Lower leg skin (tissue), 3 donors: ENCODE data around the gene WWOX.

Experiments used
- POLR2A ChIP-seq, 2 donors: fragments of 450-650 bp; IDR thresholded peaks; one replicate each; pipeline ENCODE4 v1.6.1; 2016 to 2017; ENCODE audit warnings: antibody characterized with exemption in 2 of 2, mild to moderate bottlenecking in 1 of 2, moderate library complexity in 1 of 2
- TF ChIP-seq, protein P1 (sequence below), 3 donors: fragments of 450-650 bp; IDR thresholded peaks; one replicate each; pipeline ENCODE4 v1.5.1; 2016; ENCODE audit warnings: antibody characterized with exemption in 3 of 3, mild to moderate bottlenecking in 3 of 3, moderate library complexity in 2 of 3

DNA sequence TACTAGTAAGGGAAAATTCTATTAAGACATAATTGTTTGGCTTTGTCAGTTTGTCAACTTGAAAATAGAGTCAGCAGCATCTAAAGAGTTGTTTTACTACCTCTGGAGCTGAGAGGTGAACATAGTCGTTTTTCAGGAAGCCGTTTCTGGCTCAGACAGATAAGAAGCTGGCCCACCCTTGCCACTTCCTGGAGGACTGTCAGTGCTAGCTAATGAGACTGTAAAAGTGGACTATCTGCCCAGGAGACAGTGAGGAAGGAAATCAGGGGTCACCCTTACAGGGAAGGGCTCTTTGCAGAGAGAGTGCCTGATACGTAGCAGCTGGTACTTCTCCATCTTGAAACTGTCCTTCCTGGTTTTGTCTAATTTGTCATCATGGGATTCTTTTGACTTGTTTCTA is 328.7 kb downstream of the WWOX start:
- no peak for TF ChIP-seq POLR2A (IDR thresholded peaks at IDR 0.05)
- TF ChIP-seq, protein P1, sequence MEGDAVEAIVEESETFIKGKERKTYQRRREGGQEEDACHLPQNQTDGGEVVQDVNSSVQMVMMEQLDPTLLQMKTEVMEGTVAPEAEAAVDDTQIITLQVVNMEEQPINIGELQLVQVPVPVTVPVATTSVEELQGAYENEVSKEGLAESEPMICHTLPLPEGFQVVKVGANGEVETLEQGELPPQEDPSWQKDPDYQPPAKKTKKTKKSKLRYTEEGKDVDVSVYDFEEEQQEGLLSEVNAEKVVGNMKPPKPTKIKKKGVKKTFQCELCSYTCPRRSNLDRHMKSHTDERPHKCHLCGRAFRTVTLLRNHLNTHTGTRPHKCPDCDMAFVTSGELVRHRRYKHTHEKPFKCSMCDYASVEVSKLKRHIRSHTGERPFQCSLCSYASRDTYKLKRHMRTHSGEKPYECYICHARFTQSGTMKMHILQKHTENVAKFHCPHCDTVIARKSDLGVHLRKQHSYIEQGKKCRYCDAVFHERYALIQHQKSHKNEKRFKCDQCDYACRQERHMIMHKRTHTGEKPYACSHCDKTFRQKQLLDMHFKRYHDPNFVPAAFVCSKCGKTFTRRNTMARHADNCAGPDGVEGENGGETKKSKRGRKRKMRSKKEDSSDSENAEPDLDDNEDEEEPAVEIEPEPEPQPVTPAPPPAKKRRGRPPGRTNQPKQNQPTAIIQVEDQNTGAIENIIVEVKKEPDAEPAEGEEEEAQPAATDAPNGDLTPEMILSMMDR (IDR thresholded peaks at IDR 0.05): no peak
